ENCODE results near the gene ATP5PF.

GRCh38 chr21:25767921-25768320 is 33.2 kb upstream of the ATP5PF start:
- TF ChIP-seq CTCF (IDR thresholded peaks at IDR 0.05; ENCODE audit: extremely low read depth in 1 of 2, insufficient read depth in 1 of 2, low read depth in 1 of 2, low read length in 2 of 2) (no peak), POLR2A (IDR thresholded peaks at IDR 0.05; ENCODE audit: low read depth, low read length) (no peak), EZH2 (IDR thresholded peaks at IDR 0.05; ENCODE audit: borderline replicate concordance, low read depth, low read length, severe bottlenecking) (no peak)
